ENCODE measurements around the gene MALAT1. TPM values are rescaled to one million over a fixed set of nuclear protein-coding genes. Genes with fewer than 3 reads are reported as not detected.

The MALAT1 gene
- total RNA-seq, 1 experiment from 2014 or later = 4,167 TPM

DNA sequence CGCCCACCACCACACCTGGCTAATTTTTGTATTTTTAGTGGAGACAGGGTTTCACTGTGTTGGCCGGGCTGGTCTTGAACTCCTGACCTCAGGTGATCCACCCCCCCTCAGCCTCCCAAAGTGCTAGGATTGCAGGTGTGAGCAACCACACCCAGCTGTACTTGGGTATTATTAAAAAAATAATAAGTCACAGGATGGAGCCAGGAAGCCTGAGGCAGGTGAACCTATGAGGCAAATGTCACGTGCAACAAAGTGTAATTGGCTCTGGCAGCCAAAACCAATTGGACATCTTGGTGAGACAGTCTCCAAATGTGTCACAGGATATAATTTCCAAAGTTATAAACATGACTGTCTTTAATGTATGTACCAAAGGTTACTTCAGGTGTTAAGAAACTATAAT is 24.0 kb upstream of the MALAT1 start:
- no peaks in the 10 kb centered on the region for H3K27me3 ChIP-seq (ENCODE audit: low read length)
- H3K4me1 ChIP-seq (ENCODE audit: low read length) = peaks cover 30% of the 10 kb centered on the region
- no peak for DNase-seq
- H3K9me3 ChIP-seq (ENCODE audit: low read length) = no peaks in the 10 kb centered on the region
- H3K79me2 ChIP-seq (ENCODE audit: low read length) = peaks cover 9% of the 10 kb centered on the region; the same call in 1 of the 2 replicates
- H3K4me2 ChIP-seq (ENCODE audit: low read depth, low read length, poor library complexity, severe bottlenecking) = no peak overlapping the region
- H3K9me2 ChIP-seq (replicated peaks; ENCODE audit: insufficient read depth, low read length) = no peaks in the 10 kb centered on the region
- H4K20me1 ChIP-seq (ENCODE audit: insufficient read depth, low read depth, low read length) = no peaks in the 10 kb centered on the region
- no peaks in the 10 kb centered on the region for H3K36me3 ChIP-seq (ENCODE audit: insufficient read depth, low read length)
- no peak overlapping the region for H3K27ac ChIP-seq (ENCODE audit: low read length)
- no peak overlapping the region for H3K4me3 ChIP-seq (ENCODE audit: low read length)
- no peak overlapping the region for H3K9ac ChIP-seq (ENCODE audit: low read length)
- H2AFZ ChIP-seq (ENCODE audit: low read length) = no peak overlapping the region

DNA sequence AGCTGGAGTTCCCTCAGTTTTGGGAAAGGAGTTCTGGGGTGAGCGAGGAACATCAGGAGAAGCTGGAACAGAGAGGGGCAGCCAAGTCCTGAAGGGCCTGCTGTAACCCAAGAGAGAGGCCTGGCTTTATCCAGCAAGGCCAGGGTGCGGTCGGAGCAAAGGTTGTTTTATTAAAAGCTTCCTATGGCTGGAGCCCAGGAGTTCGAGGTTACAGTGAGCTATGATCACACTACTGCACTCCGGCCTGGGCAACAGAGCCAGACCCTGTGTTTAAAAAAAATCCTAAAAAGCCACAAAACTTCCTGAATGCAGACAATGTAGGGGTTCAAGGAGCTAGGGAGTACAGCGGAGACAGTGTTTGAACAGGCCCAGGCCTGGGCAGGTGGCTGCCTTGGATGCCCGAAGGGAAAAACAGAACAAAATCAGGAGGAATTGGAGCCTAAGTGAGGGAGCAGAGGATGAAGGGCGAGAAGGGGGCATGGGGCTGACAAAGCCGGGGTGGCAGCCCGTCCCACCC is 22.2 kb upstream of the MALAT1 start:
- H3K4me1 ChIP-seq (ENCODE audit: low read length) = peaks cover 27% of the 10 kb centered on the region
- peaks cover 9% of the 10 kb centered on the region; the same call in 1 of the 2 replicates for H3K79me2 ChIP-seq (ENCODE audit: low read length)
- peak; percentile 54 for DNase-seq

DNA sequence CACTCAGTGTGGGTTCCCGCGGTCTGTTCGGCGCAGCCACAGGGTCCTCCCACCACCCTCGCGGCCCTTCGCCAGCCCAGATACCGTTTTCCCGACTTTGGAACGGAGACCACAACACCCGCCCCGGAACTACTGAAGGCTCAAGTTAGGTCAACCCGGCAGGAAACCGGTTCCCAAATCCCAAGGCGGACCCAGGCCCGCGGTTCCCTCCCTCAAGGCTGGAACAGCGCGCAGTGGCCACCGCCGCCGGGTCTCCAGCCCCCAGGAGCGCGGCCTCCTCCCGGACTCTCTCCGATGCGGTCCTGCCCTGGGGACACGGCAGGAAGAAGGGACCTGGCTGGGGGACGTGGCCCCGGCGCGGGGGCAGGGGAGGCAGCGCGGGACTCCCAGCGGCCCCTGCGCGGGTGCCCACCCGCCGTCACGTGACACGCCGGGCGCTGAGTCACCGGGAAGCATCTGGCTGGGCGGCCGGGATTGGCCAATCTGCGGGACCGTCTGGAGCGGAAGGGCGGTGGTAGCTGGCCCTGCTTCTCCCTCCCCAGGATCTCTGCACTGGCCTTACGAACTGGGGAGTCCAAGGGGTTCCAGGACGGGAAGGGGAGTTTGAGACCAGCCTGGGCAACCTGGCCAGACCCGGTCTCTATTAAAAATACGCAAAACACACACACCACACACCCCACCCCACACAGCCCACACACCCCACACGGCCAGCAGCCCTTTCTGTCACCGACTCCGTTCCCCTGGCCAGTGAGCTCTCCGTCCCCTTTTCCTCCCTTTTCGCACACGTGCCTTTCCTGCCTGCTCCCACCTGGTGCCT is 21.5 kb upstream of the MALAT1 start:
- peak overlapping the region; percentile 100 for H3K4me2 ChIP-seq (ENCODE audit: low read depth, low read length, poor library complexity, severe bottlenecking)
- peak overlapping the region; percentile 69; the same call in 1 of the 2 replicates for H2AFZ ChIP-seq (ENCODE audit: low read length)
- H3K9me2 ChIP-seq (replicated peaks; ENCODE audit: insufficient read depth, low read length) = no peaks in the 10 kb centered on the region
- H3K27me3 ChIP-seq (ENCODE audit: low read length) = no peaks in the 10 kb centered on the region
- H3K9ac ChIP-seq (ENCODE audit: low read length) = peak overlapping the region; percentile 100
- H4K20me1 ChIP-seq (ENCODE audit: insufficient read depth, low read depth, low read length) = no peaks in the 10 kb centered on the region
- H3K4me1 ChIP-seq (ENCODE audit: low read length) = peaks cover 20% of the 10 kb centered on the region
- H3K4me3 ChIP-seq (ENCODE audit: low read length) = peak overlapping the region; percentile 99
- no peaks in the 10 kb centered on the region for H3K9me3 ChIP-seq (ENCODE audit: low read length)
- H3K27ac ChIP-seq (ENCODE audit: low read length) = peak overlapping the region; percentile 78
- DNase-seq = peak; percentile 96
- H3K79me2 ChIP-seq (ENCODE audit: low read length) = peaks cover 9% of the 10 kb centered on the region; the same call in 1 of the 2 replicates
- no peaks in the 10 kb centered on the region for H3K36me3 ChIP-seq (ENCODE audit: insufficient read depth, low read length)

More for the DNA sequence above, 22.2 kb upstream of the MALAT1 start:
- Histone ChIP-seq H3K9me2 (replicated peaks; ENCODE audit: insufficient read depth, low read length) (no peaks in the 10 kb centered on the region), H3K9ac (ENCODE audit: low read length) (peak overlapping the region; percentile 100), H3K36me3 (ENCODE audit: insufficient read depth, low read length) (no peaks in the 10 kb centered on the region), H3K27me3 (ENCODE audit: low read length) (no peaks in the 10 kb centered on the region), H4K20me1 (ENCODE audit: insufficient read depth, low read depth, low read length) (no peaks in the 10 kb centered on the region), H3K4me3 (ENCODE audit: low read length) (peak overlapping the region; percentile 99), H3K9me3 (ENCODE audit: low read length) (no peaks in the 10 kb centered on the region), H2AFZ (ENCODE audit: low read length) (peak overlapping the region; percentile 32; the same call in 1 of the 2 replicates), H3K4me2 (ENCODE audit: low read depth, low read length, poor library complexity, severe bottlenecking) (peak overlapping the region; percentile 100), H3K27ac (ENCODE audit: low read length) (peak overlapping the region; percentile 78)

DNA sequence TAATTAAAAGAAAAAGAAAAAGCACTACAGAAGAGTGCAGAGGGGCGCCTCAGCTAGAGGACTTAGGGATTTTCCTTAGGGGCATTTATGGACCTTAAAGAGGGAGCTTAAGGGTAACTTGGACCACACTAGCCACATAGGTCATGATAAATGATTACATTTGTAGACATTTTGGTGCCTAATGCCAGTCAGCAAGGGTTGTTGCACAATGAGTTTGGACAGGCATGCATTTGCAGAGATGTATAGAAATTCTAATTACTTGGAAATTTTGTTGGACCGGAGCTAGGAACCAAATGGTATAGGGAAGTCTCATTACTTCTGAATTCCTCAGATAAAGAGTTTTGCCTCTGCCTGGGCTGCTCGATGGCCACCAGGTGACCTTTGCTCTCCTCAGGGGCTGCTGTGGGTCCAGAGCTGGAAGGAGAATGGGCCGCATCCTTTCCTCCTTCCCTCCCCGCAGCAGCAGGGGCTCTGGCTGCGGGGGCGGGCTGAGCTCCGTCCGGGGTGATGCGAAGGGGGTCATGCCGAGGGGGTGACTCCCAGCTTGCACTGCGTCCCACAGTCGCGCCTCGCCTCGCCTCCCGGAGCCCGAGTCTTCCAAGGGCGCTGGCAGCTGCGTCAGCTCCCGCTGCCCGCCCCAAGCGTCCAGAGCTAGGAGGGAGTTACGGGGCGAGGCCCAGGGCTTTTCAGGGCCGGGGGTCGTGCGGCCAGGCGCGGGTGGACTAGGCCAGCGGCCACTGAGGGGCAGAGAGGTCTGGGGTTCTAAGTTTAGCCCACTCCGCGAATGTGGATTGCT is 20.3 kb upstream of the MALAT1 start:
- H3K79me2 ChIP-seq (ENCODE audit: low read length) = peaks cover 9% of the 10 kb centered on the region; the same call in 1 of the 2 replicates
- H2AFZ ChIP-seq (ENCODE audit: low read length) = no peak overlapping the region

DNA sequence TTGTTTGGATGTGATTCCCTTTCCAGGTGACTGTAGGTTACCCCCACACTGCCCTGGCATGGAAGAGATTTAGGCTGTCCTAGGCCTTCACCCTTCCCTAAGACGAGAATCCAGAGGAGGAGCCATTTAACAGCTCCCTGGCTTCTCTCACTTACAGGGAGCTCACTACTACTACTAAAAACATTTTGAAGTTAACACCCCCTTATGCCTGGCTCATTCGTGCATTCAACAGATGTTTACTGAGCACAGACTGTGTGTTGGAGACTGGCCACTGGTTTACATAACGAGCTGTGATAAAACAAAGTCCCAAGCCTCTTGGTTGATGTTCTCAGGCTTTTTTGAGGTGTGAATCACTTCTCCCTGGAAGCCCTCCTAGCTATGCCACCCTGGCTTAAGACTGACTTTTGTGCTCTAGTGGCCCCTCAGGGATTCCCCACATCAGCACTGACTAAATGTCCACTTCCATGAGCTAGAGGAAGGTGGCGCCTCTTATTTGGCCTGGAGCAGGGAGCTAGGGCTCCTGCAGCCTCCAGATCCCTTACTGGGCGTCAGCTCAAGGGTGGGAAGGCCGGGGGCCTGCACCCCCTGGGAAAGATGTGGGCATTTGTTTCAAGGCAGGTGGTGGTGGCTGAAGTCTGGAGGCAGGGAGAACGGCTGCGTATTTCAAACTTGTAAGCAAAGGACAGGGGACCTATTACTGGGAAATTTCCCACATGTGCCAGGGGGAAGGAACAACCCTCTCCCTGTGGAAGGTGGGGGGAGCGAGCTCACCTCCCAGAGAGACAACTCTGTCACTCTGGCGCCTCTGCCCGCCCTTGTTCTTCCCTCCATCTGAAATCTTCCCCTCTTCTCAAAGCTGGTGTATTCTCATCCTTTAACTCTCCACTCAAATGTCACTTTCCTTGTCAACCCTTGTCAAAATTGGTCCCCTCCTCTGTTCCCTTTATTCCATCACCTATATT is 19.4 kb upstream of the MALAT1 start:
- Histone ChIP-seq H3K27ac (ENCODE audit: low read length) (no peak overlapping the region), H2AFZ (ENCODE audit: low read length) (no peak overlapping the region), H3K4me3 (ENCODE audit: low read length) (no peak overlapping the region), H3K4me2 (ENCODE audit: low read depth, low read length, poor library complexity, severe bottlenecking) (no peak overlapping the region), H3K9me3 (ENCODE audit: low read length) (no peaks in the 10 kb centered on the region), H3K36me3 (ENCODE audit: insufficient read depth, low read length) (no peaks in the 10 kb centered on the region), H3K79me2 (ENCODE audit: low read length) (peaks cover 9% of the 10 kb centered on the region; the same call in 1 of the 2 replicates), H3K4me1 (ENCODE audit: low read length) (peaks cover 19% of the 10 kb centered on the region), H3K9ac (ENCODE audit: low read length) (no peak overlapping the region), H3K27me3 (ENCODE audit: low read length) (no peaks in the 10 kb centered on the region), H3K9me2 (replicated peaks; ENCODE audit: insufficient read depth, low read length) (no peaks in the 10 kb centered on the region), H4K20me1 (ENCODE audit: insufficient read depth, low read depth, low read length) (no peaks in the 10 kb centered on the region)
- no peak for DNase-seq

More for the DNA sequence above, 20.3 kb upstream of the MALAT1 start:
- Histone ChIP-seq H3K9me2 (replicated peaks; ENCODE audit: insufficient read depth, low read length) (no peaks in the 10 kb centered on the region), H3K36me3 (ENCODE audit: insufficient read depth, low read length) (no peaks in the 10 kb centered on the region), H3K27me3 (ENCODE audit: low read length) (no peaks in the 10 kb centered on the region), H3K4me3 (ENCODE audit: low read length) (no peak overlapping the region), H3K4me1 (ENCODE audit: low read length) (peaks cover 19% of the 10 kb centered on the region), H3K27ac (ENCODE audit: low read length) (no peak overlapping the region), H4K20me1 (ENCODE audit: insufficient read depth, low read depth, low read length) (no peaks in the 10 kb centered on the region), H3K4me2 (ENCODE audit: low read depth, low read length, poor library complexity, severe bottlenecking) (peak overlapping the region; percentile 100), H3K9me3 (ENCODE audit: low read length) (no peaks in the 10 kb centered on the region), H3K9ac (ENCODE audit: low read length) (peak overlapping the region; percentile 100)
- DNase-seq = no peak

DNA sequence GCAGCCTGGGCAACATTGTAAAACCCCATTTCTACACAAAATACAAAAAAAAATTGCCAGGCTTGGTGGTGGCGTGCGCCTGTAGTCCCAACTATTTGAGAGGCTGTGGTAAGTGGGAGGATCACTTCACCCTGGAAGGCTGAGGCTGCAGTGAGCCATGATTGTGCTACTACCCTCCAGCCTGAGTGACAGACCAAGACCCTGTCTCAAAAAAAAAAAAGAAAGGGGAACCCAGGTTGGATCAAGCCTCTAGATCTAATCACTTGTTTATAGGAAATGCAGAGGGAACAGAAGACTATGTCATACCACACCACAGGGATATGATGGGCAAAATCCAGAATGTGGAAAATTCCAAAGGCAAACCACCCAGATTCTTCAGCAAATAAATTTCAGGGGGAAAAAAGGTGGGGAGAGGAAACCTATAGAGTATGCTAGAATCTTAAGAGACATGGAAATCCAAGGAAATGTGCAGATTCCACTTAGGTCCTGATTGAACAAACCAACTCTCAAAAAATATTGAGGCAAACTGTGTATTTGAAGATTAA is 16.5 kb upstream of the MALAT1 start:
- DNase-seq = no peak
- Histone ChIP-seq H3K4me1 (ENCODE audit: low read length) (peaks cover 20% of the 10 kb centered on the region), H3K9ac (ENCODE audit: low read length) (no peak overlapping the region)

DNA sequence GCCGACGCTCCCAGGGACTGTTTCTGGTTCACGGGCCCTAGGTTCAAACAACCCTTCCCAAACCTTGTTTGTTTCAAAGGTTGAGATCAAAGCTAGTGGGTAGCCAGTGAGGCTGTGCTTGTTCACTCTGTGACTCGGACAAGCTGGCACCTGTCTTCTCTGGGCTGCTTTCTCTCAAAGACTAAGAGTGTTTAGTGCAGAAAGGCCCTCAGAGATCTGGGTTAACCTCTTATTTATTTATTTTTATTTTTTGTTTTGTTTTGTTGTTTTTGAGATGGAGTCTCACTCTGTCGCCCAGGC is 13.0 kb upstream of the MALAT1 start:
- Histone ChIP-seq H2AFZ (ENCODE audit: low read length) (no peak overlapping the region), H3K36me3 (ENCODE audit: insufficient read depth, low read length) (no peaks in the 10 kb centered on the region), H3K27ac (ENCODE audit: low read length) (no peak overlapping the region), H3K4me1 (ENCODE audit: low read length) (peaks cover 35% of the 10 kb centered on the region), H4K20me1 (ENCODE audit: insufficient read depth, low read depth, low read length) (no peaks in the 10 kb centered on the region), H3K9ac (ENCODE audit: low read length) (no peak overlapping the region), H3K9me3 (ENCODE audit: low read length) (no peaks in the 10 kb centered on the region), H3K27me3 (ENCODE audit: low read length) (no peaks in the 10 kb centered on the region), H3K9me2 (replicated peaks; ENCODE audit: insufficient read depth, low read length) (no peaks in the 10 kb centered on the region), H3K4me3 (ENCODE audit: low read length) (no peak overlapping the region), H3K4me2 (ENCODE audit: low read depth, low read length, poor library complexity, severe bottlenecking) (no peak overlapping the region), H3K79me2 (ENCODE audit: low read length) (no peaks in the 10 kb centered on the region)
- no peak for DNase-seq

More for the DNA sequence above, 16.5 kb upstream of the MALAT1 start:
- no peaks in the 10 kb centered on the region for H3K9me3 ChIP-seq (ENCODE audit: low read length)
- H3K27me3 ChIP-seq (ENCODE audit: low read length) = no peaks in the 10 kb centered on the region
- H2AFZ ChIP-seq (ENCODE audit: low read length) = no peak overlapping the region
- no peaks in the 10 kb centered on the region for H3K36me3 ChIP-seq (ENCODE audit: insufficient read depth, low read length)
- H4K20me1 ChIP-seq (ENCODE audit: insufficient read depth, low read depth, low read length) = no peaks in the 10 kb centered on the region
- no peak overlapping the region for H3K27ac ChIP-seq (ENCODE audit: low read length)
- H3K4me2 ChIP-seq (ENCODE audit: low read depth, low read length, poor library complexity, severe bottlenecking) = no peak overlapping the region
- no peaks in the 10 kb centered on the region for H3K79me2 ChIP-seq (ENCODE audit: low read length)
- no peak overlapping the region for H3K4me3 ChIP-seq (ENCODE audit: low read length)
- H3K9me2 ChIP-seq (replicated peaks; ENCODE audit: insufficient read depth, low read length) = no peaks in the 10 kb centered on the region

Measured in Karpas-422 (cell line).